ENCODE measurements around the gene TBC1D19. TPM values are rescaled to one million over a fixed set of nuclear protein-coding genes. Genes with fewer than 3 reads are reported as not detected.
"Not testable (repeated sequence)": the region's sequence is repeated elsewhere in the genome, so short reads cannot be mapped to it uniquely, and the experiment has no call there.

The TBC1D19 gene
- total RNA-seq, 1 experiment from 2014 or later, result 12.8 TPM

DNA sequence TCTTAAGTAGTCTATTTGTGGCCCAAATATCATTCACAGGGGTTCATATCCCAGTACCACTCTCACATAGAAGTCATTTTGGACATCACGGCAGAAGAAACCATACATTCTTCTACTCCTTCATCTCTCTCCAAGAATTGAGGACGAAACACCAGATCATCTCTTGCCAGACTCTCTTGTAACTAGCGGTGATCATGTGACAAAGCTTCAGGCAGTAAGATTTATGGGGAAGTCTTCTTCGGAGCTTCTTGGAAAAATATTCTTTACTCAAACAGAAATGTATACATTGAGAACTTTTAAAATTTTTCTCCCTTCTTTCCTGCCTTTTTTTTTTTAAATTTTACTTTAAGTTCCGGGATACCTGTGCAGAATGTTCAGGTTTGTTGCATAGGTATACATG lies 4.7 kb upstream of the TBC1D19 start:
- no peak overlapping the region for H3K4me3 ChIP-seq
- TF ChIP-seq, protein P1, sequence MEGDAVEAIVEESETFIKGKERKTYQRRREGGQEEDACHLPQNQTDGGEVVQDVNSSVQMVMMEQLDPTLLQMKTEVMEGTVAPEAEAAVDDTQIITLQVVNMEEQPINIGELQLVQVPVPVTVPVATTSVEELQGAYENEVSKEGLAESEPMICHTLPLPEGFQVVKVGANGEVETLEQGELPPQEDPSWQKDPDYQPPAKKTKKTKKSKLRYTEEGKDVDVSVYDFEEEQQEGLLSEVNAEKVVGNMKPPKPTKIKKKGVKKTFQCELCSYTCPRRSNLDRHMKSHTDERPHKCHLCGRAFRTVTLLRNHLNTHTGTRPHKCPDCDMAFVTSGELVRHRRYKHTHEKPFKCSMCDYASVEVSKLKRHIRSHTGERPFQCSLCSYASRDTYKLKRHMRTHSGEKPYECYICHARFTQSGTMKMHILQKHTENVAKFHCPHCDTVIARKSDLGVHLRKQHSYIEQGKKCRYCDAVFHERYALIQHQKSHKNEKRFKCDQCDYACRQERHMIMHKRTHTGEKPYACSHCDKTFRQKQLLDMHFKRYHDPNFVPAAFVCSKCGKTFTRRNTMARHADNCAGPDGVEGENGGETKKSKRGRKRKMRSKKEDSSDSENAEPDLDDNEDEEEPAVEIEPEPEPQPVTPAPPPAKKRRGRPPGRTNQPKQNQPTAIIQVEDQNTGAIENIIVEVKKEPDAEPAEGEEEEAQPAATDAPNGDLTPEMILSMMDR (conservative IDR thresholded peaks at IDR 0.05), result no peak
- CTCF ChIA-PET, result no interaction called here

DNA sequence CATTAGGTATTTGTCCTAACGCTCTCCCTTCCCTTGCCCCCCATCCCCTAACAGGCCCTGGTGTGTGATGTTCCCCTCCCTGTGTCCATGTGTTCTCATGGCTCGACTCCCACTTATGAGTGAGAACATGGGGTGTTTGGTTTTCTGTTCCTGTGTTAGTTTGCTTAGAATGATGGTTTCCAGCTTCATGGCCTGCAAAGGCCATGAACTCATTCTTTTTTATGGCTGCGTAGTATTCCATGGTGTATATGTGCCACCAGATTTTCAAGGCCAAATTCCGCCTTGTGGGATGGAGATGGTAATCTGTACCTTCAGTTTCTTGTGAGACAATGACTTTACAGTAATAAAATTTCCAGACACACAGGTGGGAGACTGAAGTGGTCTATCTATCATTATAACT lies 2.5 kb upstream of the TBC1D19 start:
- CTCF ChIA-PET; BruUV-seq (replicated peaks); H3K9me2 ChIP-seq (ENCODE audit: insufficient read depth); H3K36me3 ChIP-seq (ENCODE audit: low read depth); H3F3A ChIP-seq (ENCODE audit: insufficient read depth, low read depth); H3K27me3 ChIP-seq (ENCODE audit: insufficient read depth, low read depth); H3K4me2 ChIP-seq; H3K4me1 ChIP-seq (replicated peaks; ENCODE audit: insufficient read depth); H3K9me3 ChIP-seq (ENCODE audit: insufficient read depth, low read depth); H2AFZ ChIP-seq; DNase-seq; H4K20me1 ChIP-seq (ENCODE audit: insufficient read depth); H3K27ac ChIP-seq; H3K4me3 ChIP-seq; POLR2A ChIA-PET (ENCODE audit: unreplicated experiment): not testable (repeated sequence)
- intact Hi-C loops (cut with micrococcal nuclease; ENCODE audit: unreplicated experiment), result loop anchor here (10.0 kb wide), 1 partner anchor 283 kb away; the partner anchor contains the start of gene STIM2
- peaks cover 10% of the 10 kb centered on the region; the same call in 1 of the 2 replicates for H3K79me2 ChIP-seq (ENCODE audit: low read depth)

More for the DNA sequence above, 4.7 kb upstream of the TBC1D19 start:
- Histone ChIP-seq H4K20me1 (ENCODE audit: insufficient read depth) (no peaks in the 10 kb centered on the region), H3K36me3 (ENCODE audit: low read depth) (no peaks in the 10 kb centered on the region), H3K9me2 (ENCODE audit: insufficient read depth) (no peaks in the 10 kb centered on the region), H3K4me1 (replicated peaks; ENCODE audit: insufficient read depth) (no peaks in the 10 kb centered on the region), H3K4me2 (no peak overlapping the region), H2AFZ (no peak overlapping the region), H3K27me3 (ENCODE audit: insufficient read depth, low read depth) (no peaks in the 10 kb centered on the region), H3K79me2 (ENCODE audit: low read depth) (no peaks in the 10 kb centered on the region), H3K9me3 (ENCODE audit: insufficient read depth, low read depth) (no peaks in the 10 kb centered on the region), H3F3A (ENCODE audit: insufficient read depth, low read depth) (peaks cover 6% of the 10 kb centered on the region; the same call in 1 of the 2 replicates), H3K27ac (no peak overlapping the region)
- no TSS peak for BruUV-seq (replicated peaks)
- intact Hi-C loops (cut with micrococcal nuclease; ENCODE audit: unreplicated experiment), result no loop called here
- no peak for DNase-seq
- POLR2A ChIA-PET (ENCODE audit: unreplicated experiment), result interaction anchor here (0.6 kb wide), 1 partner anchor 69 kb away, joined by 3 read pairs; no protein-coding TSS in a partner anchor

DNA sequence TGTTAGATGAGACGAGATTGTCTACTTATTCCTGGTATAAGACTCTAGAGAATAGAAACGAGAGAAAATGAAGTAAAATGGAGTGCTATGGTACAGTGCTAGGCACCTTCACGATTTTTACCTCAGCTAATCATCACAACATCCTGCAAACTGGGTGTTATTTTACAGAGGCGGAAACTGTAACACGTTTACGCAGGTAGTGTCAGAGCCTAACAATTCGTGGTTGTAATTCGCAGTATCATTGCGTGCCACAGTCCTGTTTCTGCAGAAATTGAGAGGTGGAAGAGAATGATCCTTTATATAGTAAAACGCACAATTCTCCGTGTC lies 383 bp upstream of the TBC1D19 start:
- H3K4me2 ChIP-seq, result peak overlapping the region; percentile 84
- peak overlapping the region; percentile 91 for H2AFZ ChIP-seq
- H3K9me2 ChIP-seq (ENCODE audit: insufficient read depth), result no peaks in the 10 kb centered on the region
- peaks cover 6% of the 10 kb centered on the region; the same call in 1 of the 2 replicates for H3K4me1 ChIP-seq (replicated peaks; ENCODE audit: insufficient read depth)
- H3K36me3 ChIP-seq (ENCODE audit: low read depth), result no peaks in the 10 kb centered on the region
- H3K79me2 ChIP-seq (ENCODE audit: low read depth), result peaks cover 10% of the 10 kb centered on the region; the same call in 1 of the 2 replicates
- ChIA-PET POLR2A (ENCODE audit: unreplicated experiment) (interaction anchor here (0.5 to 1.4 kb wide), 2 partner anchors 15 to 61 kb away, joined by 3 to 6 read pairs; no protein-coding TSS in a partner anchor), CTCF (interaction anchor here (0.6 to 0.7 kb wide), 2 partner anchors 15 to 90 kb away, joined by 3 to 4 read pairs; no protein-coding TSS in a partner anchor)
- DNase-seq, result no peak
- no TSS peak for BruUV-seq (replicated peaks)
- H3K27me3 ChIP-seq (ENCODE audit: insufficient read depth, low read depth), result no peaks in the 10 kb centered on the region
- no peaks in the 10 kb centered on the region for H3K9me3 ChIP-seq (ENCODE audit: insufficient read depth, low read depth)
- peak overlapping the region; percentile 79 for H3K4me3 ChIP-seq
- H4K20me1 ChIP-seq (ENCODE audit: insufficient read depth), result no peaks in the 10 kb centered on the region
- TF ChIP-seq, protein P1 (conservative IDR thresholded peaks at IDR 0.05), result no peak
- TF ChIP-seq EZH2 (IDR thresholded peaks at IDR 0.05; ENCODE audit: low read depth), result no peak
- H3K27ac ChIP-seq, result peak overlapping the region; percentile 48
- H3F3A ChIP-seq (ENCODE audit: insufficient read depth, low read depth), result peaks cover 6% of the 10 kb centered on the region; the same call in 1 of the 2 replicates
- intact Hi-C loops (cut with micrococcal nuclease; ENCODE audit: unreplicated experiment), result loop anchor here (10.0 kb wide), 1 partner anchor 281 kb away; the partner anchor contains the start of gene STIM2
